Type B pancreatic cell (in vitro differentiated cells): ENCODE results near the gene HIBADH. TPM values are rescaled to one million over a fixed set of nuclear protein-coding genes. Genes with fewer than 3 reads are reported as not detected.
"Not testable (repeated sequence)": the region's sequence is repeated elsewhere in the genome, so short reads cannot be mapped to it uniquely, and the experiment has no call there.

Experiments used
- DNase-seq: peaks from one replicate; pipeline ENCODE4 v3.0.0; 2021; ENCODE audit warnings: mixed read lengths; ENCODE audit not compliant: unreplicated experiment; ENCODE audit errors: extremely low spot score
- H3K27ac Mint-ChIP-seq: 2 replicates; pipeline ENCODE4 v1.8.0; 2021; ENCODE audit warnings: mild to moderate bottlenecking, mixed read lengths
- H3K27me3 Mint-ChIP-seq: 2 replicates; pipeline ENCODE4 v1.8.0; 2021; ENCODE audit warnings: mixed read lengths
- H3K36me3 Mint-ChIP-seq: 2 replicates; pipeline ENCODE4 v1.8.0; 2021; ENCODE audit warnings: mixed read lengths
- H3K4me1 Mint-ChIP-seq: one replicate; pipeline ENCODE4 v1.8.0; 2021; ENCODE audit warnings: mixed read lengths; ENCODE audit not compliant: unreplicated experiment
- H3K4me3 Mint-ChIP-seq: 2 replicates; pipeline ENCODE4 v1.8.0; 2021; ENCODE audit warnings: mild to moderate bottlenecking, mixed read lengths
- H3K9me3 Mint-ChIP-seq: 2 replicates; pipeline ENCODE4 v1.8.0; 2021; ENCODE audit warnings: mixed read lengths
- CTCF ChIP-seq: fragments of 200-600 bp; sonication (generic); conservative IDR thresholded peaks from 2 replicates; pipeline ENCODE4 v1.5.0; 2021; ENCODE audit warnings: antibody characterized with exemption, mild to moderate bottlenecking
- total RNA-seq: library from RNA; stranded (reverse); gene quantifications from 2 replicates; pipeline ENCODE4 v1.2.1, GENCODE V29; 2021; ENCODE audit warnings: low replicate concordance

The HIBADH gene
- total RNA-seq, 1 donor from 2014 or later: 37.1 TPM

GRCh38 chr7:27641581-27642230 lies 21.0 kb downstream of the HIBADH start:
- H3K4me3 Mint-ChIP-seq: peak overlapping the region; percentile 46
- H3K9me3 Mint-ChIP-seq: peaks cover 4% of the 10 kb centered on the region
- no peak for DNase-seq
- no peaks in the 10 kb centered on the region for H3K27me3 Mint-ChIP-seq
- H3K4me1 Mint-ChIP-seq: peaks cover 14% of the 10 kb centered on the region
- peak overlapping the region; percentile 29 for H3K27ac Mint-ChIP-seq
- peaks cover 39% of the 10 kb centered on the region for H3K36me3 Mint-ChIP-seq
- no peak for TF ChIP-seq CTCF

- no peak for TF ChIP-seq CTCF
- H3K27ac Mint-ChIP-seq: peak overlapping the region; percentile 29
- no peaks in the 10 kb centered on the region for H3K27me3 Mint-ChIP-seq
- peaks cover 20% of the 10 kb centered on the region for H3K4me1 Mint-ChIP-seq
- no peak for DNase-seq
- peak overlapping the region; percentile 9 for H3K4me3 Mint-ChIP-seq
- H3K36me3 Mint-ChIP-seq: peaks cover 35% of the 10 kb centered on the region
- H3K9me3 Mint-ChIP-seq: peaks cover 4% of the 10 kb centered on the region
These were observed 21.7 kb downstream of the HIBADH start for GRCh38 chr7:27640884-27641574.

GRCh38 chr7:27639851-27640250 lies 22.8 kb downstream of the HIBADH start:
- no peak for TF ChIP-seq CTCF
- Mint-ChIP-seq H3K4me1 (peaks cover 20% of the 10 kb centered on the region), H3K27me3 (no peaks in the 10 kb centered on the region), H3K9me3 (peaks cover 3% of the 10 kb centered on the region), H3K27ac (no peak overlapping the region), H3K4me3 (no peak overlapping the region), H3K36me3 (peaks cover 29% of the 10 kb centered on the region)
- DNase-seq: no peak

- H3K9me3 Mint-ChIP-seq, H3K27ac Mint-ChIP-seq, DNase-seq, H3K4me3 Mint-ChIP-seq, H3K27me3 Mint-ChIP-seq: not testable (repeated sequence)
- H3K36me3 Mint-ChIP-seq: peaks cover 26% of the 10 kb centered on the region
- H3K4me1 Mint-ChIP-seq: peaks cover 20% of the 10 kb centered on the region
These were observed 23.6 kb downstream of the HIBADH start for GRCh38 chr7:27639048-27639447.

- peak overlapping the region; percentile 34 for H3K27ac Mint-ChIP-seq
- DNase-seq: no peak
- TF ChIP-seq CTCF: no peak
- H3K4me1 Mint-ChIP-seq: peaks cover 15% of the 10 kb centered on the region
- H3K36me3 Mint-ChIP-seq: peaks cover 18% of the 10 kb centered on the region
- H3K27me3 Mint-ChIP-seq: no peaks in the 10 kb centered on the region
- no peak overlapping the region for H3K4me3 Mint-ChIP-seq
- no peaks in the 10 kb centered on the region for H3K9me3 Mint-ChIP-seq
These were observed 26.2 kb downstream of the HIBADH start for GRCh38 chr7:27636326-27637006.

GRCh38 chr7:27635728-27636127 lies 27.0 kb downstream of the HIBADH start:
- peaks cover 20% of the 10 kb centered on the region for H3K36me3 Mint-ChIP-seq
- DNase-seq: no peak
- H3K27me3 Mint-ChIP-seq: no peaks in the 10 kb centered on the region
- no peak for TF ChIP-seq CTCF
- peaks cover 8% of the 10 kb centered on the region for H3K4me1 Mint-ChIP-seq
- no peak overlapping the region for H3K27ac Mint-ChIP-seq
- H3K4me3 Mint-ChIP-seq: no peak overlapping the region
- H3K9me3 Mint-ChIP-seq: no peaks in the 10 kb centered on the region
